SK-N-SH (cell line): ENCODE data around the gene LCN6.

Experiments used
- ELF1 ChIP-seq: IDR thresholded peaks from 2 replicates; pipeline ENCODE4 v1.4.0; 2012
- EP300 ChIP-seq, 2 experiments: IDR thresholded peaks; 2 replicates each; pipeline versions ENCODE4 v1.4.0 to v1.6.1; 2012; ENCODE audit warnings: borderline replicate concordance in 1 of 2, low read depth in 1 of 2, low read length in 1 of 2
- EZH2phosphoT487 ChIP-seq: fragments of 200-600 bp; sonication (generic); IDR thresholded peaks from 2 replicates; pipeline ENCODE4 v1.6.1; 2017; ENCODE audit warnings: low read depth, mixed run types, mild to moderate bottlenecking, antibody characterized with exemption, moderate library complexity, borderline replicate concordance
- FOSL2 ChIP-seq: IDR thresholded peaks from 2 replicates; pipeline ENCODE4 v1.4.0; 2012; ENCODE audit warnings: low read depth, mild to moderate bottlenecking, moderate library complexity, borderline replicate concordance
- MXI1 ChIP-seq: IDR thresholded peaks from 2 replicates; pipeline ENCODE4 v1.6.1; 2012; ENCODE audit warnings: mild to moderate bottlenecking, low read depth, low read length, improper control_type of control experiment
- NFIC ChIP-seq: IDR thresholded peaks from 2 replicates; pipeline ENCODE4 v1.4.0; 2012; ENCODE audit warnings: borderline replicate concordance
- POLR2AphosphoS5 ChIP-seq: IDR thresholded peaks from 2 replicates; pipeline ENCODE4 v1.6.1; 2012; ENCODE audit warnings: low read depth, low read length
- RAD21 ChIP-seq: IDR thresholded peaks from 2 replicates; pipeline ENCODE4 v1.6.1; 2012; ENCODE audit warnings: mild to moderate bottlenecking, low read length
- SMC3 ChIP-seq: IDR thresholded peaks from 2 replicates; pipeline ENCODE4 v1.6.1; 2012; ENCODE audit warnings: low read depth, low read length, improper control_type of control experiment
- TAF1 ChIP-seq: IDR thresholded peaks from 2 replicates; pipeline ENCODE4 v1.6.1; 2012; ENCODE audit warnings: low read depth, mild to moderate bottlenecking, low read length, moderate library complexity, borderline replicate concordance
- TF ChIP-seq, protein P1 (sequence below): fragments of 200-600 bp; sonication (generic); IDR thresholded peaks from 2 replicates; pipeline ENCODE4 v1.6.1; 2017; ENCODE audit warnings: antibody characterized with exemption, mild to moderate bottlenecking, moderate library complexity
- TF ChIP-seq, protein P2 (sequence below): fragments of 150-350 bp; IDR thresholded peaks from 2 replicates; pipeline ENCODE4 v1.6.1; 2017; ENCODE audit warnings: antibody characterized with exemption, low read length, low read depth, borderline replicate concordance

DNA sequence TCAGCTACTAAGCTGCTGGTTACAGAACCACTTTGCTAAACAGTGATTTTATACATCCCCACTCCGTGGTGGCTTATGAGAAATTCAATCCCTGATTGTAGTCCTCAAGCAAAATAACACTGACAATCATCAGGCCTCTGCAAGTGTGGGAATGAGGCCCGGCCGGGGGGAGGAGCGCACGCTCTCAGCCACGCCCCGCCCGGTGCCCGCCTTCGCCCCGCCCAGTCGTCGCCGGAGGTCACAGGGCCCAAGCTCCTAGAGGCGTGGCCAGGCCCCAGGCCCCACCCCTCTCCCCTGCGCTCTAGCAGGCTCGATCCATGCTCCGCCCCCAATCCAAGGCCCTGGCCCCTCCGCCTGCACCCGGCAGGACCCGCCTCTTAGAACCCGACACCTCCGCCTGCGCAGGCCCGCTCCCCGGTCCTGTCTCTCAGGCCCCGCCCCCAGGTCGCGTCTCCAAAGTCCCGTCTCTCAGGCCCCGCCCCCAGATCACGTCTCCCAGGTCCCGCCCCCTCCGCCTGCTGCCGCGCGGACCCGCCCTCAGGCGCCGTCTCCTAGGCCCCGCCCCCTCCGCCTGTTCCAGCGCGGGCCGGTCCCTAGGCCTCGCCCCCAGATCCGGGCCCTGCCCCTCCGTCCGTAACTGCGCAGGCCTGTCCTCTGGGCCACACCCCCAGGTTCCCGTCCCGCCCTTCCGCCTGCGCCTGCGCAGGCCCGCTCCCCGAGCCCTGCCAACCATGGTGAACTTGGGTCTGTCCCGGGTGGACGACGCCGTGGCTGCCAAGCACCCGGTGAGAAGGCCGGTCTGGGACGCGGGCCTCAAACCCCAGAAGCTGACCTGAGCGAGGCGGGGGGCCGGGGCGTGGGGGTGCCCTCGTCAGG lies 42.6 kb upstream of the LCN6 start, which contains the start of gene TMEM141:
- no peak for TF ChIP-seq SMC3
- peak; percentile 67 for TF ChIP-seq TAF1
- TF ChIP-seq, protein P1, sequence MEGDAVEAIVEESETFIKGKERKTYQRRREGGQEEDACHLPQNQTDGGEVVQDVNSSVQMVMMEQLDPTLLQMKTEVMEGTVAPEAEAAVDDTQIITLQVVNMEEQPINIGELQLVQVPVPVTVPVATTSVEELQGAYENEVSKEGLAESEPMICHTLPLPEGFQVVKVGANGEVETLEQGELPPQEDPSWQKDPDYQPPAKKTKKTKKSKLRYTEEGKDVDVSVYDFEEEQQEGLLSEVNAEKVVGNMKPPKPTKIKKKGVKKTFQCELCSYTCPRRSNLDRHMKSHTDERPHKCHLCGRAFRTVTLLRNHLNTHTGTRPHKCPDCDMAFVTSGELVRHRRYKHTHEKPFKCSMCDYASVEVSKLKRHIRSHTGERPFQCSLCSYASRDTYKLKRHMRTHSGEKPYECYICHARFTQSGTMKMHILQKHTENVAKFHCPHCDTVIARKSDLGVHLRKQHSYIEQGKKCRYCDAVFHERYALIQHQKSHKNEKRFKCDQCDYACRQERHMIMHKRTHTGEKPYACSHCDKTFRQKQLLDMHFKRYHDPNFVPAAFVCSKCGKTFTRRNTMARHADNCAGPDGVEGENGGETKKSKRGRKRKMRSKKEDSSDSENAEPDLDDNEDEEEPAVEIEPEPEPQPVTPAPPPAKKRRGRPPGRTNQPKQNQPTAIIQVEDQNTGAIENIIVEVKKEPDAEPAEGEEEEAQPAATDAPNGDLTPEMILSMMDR, result no peak
- TF ChIP-seq FOSL2, result no peak
- no peak for TF ChIP-seq NFIC
- TF ChIP-seq RAD21, result no peak
- TF ChIP-seq POLR2AphosphoS5, result peak; percentile 87
- TF ChIP-seq EZH2phosphoT487, result no peak
- no peak for TF ChIP-seq ELF1
- peak; percentile 39; the same call in 1 of the 2 replicates for TF ChIP-seq MXI1
- TF ChIP-seq, protein P2, sequence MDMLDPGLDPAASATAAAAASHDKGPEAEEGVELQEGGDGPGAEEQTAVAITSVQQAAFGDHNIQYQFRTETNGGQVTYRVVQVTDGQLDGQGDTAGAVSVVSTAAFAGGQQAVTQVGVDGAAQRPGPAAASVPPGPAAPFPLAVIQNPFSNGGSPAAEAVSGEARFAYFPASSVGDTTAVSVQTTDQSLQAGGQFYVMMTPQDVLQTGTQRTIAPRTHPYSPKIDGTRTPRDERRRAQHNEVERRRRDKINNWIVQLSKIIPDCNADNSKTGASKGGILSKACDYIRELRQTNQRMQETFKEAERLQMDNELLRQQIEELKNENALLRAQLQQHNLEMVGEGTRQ, result no peak
- TF ChIP-seq EP300 (IDR thresholded peaks at IDR 0.05; ENCODE audit: borderline replicate concordance in 1 of 2, low read depth in 1 of 2, low read length in 1 of 2), result 0 out of 4 replicates have a peak, but pooled peaks of 1 of the 2 experiments have one; percentile 23
